GM19025 (cell line): ENCODE results near the gene CASZ1.

Source experiments
- ATAC-seq: cut with Tn5 transposase; IDR thresholded peaks from one replicate; pipeline ENCODE4 v1.9.1; 2021; ENCODE audit warnings: mild to moderate bottlenecking, low read depth, moderate library complexity; ENCODE audit not compliant: unreplicated experiment

Gene CASZ1, protein sequence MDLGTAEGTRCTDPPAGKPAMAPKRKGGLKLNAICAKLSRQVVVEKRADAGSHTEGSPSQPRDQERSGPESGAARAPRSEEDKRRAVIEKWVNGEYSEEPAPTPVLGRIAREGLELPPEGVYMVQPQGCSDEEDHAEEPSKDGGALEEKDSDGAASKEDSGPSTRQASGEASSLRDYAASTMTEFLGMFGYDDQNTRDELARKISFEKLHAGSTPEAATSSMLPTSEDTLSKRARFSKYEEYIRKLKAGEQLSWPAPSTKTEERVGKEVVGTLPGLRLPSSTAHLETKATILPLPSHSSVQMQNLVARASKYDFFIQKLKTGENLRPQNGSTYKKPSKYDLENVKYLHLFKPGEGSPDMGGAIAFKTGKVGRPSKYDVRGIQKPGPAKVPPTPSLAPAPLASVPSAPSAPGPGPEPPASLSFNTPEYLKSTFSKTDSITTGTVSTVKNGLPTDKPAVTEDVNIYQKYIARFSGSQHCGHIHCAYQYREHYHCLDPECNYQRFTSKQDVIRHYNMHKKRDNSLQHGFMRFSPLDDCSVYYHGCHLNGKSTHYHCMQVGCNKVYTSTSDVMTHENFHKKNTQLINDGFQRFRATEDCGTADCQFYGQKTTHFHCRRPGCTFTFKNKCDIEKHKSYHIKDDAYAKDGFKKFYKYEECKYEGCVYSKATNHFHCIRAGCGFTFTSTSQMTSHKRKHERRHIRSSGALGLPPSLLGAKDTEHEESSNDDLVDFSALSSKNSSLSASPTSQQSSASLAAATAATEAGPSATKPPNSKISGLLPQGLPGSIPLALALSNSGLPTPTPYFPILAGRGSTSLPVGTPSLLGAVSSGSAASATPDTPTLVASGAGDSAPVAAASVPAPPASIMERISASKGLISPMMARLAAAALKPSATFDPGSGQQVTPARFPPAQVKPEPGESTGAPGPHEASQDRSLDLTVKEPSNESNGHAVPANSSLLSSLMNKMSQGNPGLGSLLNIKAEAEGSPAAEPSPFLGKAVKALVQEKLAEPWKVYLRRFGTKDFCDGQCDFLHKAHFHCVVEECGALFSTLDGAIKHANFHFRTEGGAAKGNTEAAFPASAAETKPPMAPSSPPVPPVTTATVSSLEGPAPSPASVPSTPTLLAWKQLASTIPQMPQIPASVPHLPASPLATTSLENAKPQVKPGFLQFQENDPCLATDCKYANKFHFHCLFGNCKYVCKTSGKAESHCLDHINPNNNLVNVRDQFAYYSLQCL (N-terminal part only)

DNA sequence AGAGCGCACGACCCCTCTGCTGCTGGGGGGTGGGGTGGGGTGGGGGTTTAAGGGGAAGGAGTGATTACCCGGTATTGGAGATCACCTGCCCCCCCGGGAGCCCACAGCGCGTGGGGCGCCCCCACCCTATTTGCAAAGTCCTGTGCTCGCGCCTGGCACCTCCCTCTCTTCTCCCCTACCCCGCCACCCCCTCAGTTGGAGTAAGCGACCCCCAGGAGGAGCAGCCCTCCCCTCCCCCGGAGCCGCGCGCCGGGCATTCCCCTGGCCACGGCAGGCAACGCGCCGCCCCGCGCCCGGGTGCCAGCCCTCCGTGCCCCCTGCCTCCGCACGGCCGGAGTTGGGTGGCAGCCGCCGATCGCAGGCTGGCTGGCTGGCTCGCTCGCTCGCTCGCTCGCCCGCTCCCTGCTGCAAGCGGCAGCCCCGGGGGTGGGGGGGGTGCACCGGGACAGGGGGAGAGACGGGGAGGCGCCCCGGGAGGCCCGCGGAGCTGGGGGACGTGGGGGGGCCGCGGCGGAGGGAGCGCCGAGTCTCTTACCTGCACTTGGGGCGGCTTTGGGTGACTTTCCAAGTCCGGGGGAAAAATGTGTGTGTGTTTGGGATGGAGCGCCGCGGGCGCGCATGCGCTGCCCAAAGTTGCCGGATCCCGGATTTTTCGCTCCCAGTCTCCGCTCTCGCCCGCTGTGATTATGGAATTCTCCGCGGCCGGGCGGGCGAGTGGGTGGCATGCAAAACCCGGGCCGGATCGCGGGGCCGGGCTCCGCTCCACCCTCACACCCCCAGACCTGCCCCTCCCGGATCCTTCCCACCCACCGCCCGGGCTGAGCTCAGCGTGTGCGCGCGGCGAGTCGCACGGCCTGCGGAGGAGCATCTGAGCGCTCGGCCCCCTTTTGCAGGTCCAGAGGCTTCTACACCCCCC is at the start of gene CASZ1:
TSS of gene CASZ1 (minus strand) at position 618 of the 916 bp plus-strand sequence. CDS start 102,757 bp downstream, outside the sequence.
- no peak for ATAC-seq

DNA sequence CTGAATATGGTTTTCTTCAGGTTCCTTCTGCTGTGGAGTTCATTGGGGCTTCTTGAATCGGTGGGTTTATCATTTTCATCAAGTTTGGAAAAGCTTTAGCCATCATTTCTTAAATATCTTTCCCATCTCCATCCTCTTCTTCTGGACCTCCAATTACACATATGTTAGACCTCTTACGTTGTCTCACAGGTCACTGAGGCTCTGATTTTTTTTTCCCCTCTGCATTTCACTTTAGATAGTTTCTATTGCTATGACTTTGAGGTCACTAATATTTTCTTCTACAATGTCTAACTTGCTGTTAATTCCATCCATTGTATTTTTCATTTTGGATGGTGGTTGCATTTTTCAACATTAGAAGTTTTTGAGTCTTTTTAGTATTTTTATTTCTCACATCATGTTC is 47.3 kb upstream of the CASZ1 start:
- no peak for ATAC-seq

DNA sequence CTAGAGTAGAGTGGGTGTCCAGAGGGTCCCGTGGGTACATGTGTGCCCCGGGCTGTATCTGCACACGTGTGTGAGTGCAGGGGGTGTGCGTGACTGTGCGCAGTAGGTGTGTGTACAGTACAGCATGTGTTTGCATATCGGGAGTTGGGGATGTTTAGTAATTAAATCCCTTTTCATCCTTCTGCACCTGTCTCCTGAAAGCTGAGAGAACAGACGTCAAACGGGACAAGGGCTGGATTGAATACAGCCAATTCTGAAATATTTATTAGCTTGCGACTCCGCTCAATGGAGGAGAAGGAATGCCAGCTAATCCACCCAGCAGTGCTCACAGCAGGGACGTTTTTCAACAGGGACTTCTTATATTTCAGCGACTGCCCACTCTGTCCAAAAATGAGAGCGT is 44.7 kb upstream of the CASZ1 start:
- no peak for ATAC-seq

DNA sequence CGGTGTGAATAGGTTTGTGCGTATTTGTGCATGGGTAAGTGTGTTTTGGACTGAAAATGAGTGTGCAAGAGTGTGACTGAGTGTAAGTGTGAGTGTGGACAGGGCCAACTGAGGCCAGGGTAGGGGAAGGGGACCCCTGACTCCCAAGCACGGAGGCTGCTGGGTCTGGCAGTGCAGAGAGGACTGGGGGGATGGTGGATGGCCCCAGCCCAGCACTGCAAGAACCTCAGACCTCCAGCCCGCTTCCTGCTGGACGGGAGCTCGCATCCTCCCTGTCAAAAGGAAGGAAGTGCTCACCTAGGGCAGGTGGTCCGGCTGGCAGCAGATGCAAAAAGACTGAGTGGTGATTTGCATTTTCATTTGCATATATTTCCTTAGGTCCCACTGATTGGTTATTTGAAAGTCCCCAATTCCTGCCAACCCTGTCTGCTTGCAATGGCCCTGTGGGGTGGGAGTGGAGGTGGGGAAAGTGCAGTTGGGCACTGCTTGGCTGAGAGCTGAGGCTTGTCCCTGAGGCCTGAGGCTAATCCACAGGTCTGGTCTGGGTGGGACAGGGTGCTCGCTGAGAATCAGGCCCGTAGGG is 42.8 kb upstream of the CASZ1 start:
- no peak for ATAC-seq

DNA sequence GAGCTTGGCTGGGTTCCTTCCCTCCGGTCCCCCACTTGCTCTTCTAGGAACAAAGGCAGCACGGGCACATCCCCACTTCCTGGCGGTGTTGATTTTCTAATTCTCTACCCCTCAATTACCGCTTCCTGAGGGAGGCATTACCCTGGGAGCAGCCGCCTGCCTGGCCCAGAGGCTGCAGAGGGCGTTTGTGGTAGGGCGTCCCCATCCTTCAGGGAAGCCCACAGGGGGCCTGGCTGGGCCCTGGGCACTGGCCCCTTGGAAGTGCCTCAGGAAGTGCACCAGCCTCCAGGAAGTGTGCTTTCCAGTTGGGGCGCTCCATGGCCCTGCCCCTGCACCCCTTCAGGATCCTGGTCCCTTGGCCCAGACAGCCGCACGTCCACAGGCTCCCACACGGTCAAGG is 42.1 kb upstream of the CASZ1 start:
- no peak for ATAC-seq

DNA sequence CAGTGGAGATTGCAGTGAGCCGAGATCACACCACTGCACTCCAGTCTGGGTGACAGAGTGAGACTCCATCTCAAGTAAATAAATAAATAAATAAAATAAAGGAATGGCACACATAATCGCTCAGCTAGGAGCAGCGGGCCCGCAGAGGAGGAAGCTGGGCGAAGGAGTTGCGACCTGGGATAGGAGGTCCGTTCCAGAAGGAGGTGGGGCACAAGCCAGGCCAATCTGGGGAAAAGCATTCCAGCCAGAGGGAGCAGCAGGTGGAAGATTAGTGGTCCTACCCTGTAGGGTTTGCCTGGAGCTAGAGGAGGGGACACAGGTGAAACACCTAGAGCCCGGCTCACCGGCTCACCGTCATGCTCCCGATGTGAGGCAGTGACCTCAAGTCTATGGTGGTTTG is 40.3 kb upstream of the CASZ1 start:
- ATAC-seq = no peak

DNA sequence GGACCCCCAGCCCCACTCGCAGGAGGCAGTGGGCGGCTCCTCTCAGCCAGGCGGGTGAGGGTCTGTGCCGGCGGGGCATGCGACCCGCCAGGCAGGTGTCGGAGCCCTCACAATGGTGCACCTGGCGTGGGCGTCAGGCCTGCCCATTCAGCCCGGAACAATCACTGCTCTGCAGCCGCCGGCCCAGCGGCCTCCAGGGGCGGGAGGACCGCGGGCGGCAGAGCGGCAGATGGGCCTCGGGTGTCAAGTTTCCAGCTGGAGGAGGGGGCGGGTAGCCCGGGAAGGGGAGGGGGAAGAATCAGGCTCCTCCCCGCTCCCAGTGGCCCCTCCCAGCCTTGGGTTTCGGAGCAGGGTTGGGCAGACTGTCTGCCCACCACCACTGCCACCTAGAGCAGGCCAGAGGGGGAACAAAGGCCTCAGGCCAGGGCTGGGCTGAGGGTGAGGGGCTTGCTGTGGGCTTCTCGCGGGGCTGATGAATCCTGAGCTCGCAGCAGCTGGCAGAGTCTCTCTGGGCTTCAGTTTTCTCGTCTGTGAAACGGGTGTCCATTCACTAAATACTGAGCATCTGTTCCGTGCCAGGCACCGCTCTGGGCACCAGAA is 39.5 kb upstream of the CASZ1 start:
- no peak for ATAC-seq

DNA sequence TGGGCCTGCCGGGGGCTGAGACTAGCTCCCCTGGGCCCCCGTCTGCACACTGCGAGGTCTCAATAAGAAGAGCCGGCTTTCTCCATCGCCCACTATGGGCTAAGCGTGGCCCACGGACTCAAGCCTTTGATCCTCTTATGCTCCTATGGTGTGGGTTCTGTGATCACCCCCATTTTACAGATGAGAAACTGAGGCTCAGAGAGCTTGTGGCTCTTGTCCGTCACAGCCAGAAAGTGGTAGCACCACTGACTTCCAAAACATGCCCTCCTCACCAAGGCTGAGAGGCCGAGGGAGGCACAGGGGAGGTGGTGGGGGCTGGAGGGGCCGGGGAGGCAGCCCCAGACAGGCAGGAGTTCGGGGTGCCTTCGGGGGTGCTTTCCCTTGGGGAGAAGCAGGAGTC is 39.0 kb upstream of the CASZ1 start:
- no peak for ATAC-seq

DNA sequence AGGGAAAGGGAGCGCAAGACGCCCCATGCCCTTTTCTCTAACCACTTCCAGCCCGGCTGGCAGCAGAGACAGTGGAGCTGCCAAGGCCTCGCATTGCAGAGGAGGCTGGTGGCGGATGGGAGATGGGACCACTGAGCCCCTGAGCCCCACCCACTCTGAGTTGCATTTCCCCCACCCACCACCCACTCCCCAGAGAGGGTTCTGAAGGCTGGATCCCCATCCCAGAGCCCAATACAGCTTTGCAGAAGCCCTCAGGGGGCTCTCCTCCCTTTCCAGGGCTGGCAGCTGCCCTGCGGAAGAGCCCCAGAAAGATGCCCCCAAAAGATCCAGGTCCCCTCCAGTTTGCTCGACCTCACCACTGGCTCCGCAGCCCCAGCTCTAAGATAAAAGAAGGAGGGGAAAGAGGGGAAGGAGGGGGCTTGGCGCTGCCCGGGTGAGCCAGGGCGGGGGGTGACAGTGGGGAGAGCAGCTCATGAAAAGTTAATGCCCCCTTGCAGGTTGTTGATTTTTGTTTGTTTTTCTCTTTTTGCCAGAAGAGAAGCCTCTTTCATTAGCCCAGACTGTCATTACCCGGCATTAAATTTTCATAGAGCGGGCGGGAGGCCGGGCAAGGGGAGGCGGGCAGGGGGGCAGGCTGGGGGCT is 38.4 kb upstream of the CASZ1 start:
- ATAC-seq = no peak

DNA sequence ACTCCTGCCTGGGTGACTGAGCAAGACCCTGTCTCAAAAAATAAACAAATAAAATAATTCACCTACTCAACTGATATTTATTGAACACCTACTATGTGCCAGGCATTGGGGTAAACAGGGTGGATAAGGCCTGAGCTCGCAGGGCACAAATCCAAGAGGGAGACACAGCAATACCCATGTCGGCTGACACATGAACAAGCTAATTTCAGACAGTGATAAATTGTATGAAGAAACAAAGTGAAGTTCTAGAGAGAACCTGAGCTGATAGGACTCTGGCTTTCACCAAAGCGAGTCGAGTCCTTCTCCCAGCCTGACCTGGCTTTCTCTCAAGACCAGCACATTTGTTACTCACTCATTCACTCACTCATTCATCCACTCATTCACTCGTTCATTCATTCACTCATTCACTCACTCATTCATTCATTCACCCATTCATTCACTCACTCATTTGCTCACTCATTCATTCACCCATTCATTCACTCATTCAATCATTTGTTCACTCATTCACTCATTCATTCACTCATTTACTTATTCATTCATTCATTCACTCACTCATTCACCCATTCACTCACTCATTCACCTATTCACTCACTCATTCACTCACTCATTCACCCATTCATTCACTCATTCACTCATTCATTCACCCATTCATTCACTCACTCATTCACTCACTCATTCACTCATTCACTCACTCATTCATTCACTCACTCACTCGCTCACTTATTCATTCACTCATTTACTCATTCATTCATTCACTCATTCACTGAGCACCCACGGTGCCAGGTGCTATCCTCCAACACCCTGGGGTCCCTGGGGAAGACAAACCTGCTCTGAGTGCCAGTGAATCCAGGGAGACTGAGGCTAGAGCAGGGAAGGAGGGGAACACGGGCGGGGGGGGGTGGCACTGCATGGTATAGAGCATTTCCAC is 37.4 kb upstream of the CASZ1 start:
- no peak for ATAC-seq

DNA sequence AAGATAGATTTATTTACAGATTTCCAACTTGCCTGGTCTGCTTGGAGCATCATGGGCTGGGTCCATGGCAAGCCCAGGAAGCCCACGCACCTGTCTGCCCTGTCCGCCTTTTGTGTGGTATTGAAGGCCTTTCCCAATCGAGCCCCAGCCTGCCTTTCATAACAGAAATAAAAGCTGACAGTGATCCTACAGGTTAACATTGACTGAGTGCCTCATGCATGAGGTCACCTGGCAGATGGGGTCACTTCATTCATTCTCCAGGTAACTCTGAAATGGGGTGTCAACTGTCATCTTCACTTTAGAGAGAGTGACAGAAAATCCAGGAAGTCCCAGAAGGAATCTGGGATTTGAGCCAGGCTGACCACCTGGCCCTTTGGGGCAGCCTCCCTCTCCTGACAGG is 36.3 kb upstream of the CASZ1 start:
- ATAC-seq = no peak

DNA sequence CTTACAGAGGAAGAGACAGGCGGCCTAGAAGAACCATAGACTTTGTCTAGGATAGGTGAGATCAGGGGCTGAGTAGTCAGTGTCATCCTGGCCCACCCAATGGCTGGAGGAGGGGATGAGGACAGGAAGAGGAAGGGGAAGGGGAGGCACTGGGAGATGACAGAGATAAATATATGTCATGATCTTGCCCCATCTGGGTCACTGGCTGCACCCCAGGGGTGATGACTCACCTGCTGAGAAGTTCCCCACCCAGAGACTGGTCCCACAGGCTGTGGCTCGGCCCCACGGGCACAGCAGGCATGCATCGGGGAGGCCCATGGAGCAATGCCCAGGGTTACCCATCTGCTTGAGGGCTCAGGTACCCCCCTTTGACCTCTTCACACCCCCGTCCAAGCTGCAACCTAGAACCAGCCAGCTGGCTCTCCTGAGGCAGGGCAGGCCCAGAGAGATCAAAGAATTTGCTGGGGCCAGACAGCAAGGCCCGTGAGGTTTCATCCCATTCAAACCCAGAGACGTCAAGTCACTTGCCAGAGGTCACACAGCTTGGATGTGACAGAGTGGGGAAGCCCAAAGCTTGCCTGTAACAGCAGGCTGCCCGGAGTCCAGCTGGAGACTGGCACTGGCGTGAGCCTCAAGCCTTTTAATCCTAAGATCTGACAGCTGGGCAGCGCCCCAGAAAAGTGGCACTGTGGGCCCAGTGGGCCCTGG is 34.7 kb upstream of the CASZ1 start:
- no peak for ATAC-seq

DNA sequence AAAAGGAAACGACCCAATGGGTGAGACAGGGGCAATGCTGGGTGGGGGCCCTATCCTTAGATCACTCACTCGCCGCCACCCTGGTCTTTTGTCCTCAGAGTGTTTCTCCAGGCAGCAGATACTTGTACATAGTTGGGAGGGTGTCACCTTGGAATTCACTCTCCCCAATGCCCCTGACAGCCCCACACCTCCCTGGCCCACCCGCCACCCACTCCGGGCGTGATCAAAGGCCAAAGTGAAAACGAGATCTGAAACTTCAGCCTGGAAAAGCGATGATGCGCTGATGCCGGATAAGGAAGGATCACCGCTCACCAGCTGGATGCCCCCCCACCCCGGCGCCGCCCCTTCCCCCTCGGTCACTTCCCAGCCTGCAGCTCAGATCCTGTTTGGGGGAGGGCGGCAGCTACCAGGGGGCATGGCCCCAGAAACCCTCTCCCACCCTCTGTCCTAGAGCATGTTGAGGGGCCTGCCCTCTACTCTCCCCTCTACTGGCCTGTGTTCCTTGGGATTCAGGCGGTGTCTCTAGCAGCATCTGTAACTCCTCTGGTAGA is 33.6 kb upstream of the CASZ1 start:
- ATAC-seq = no peak

DNA sequence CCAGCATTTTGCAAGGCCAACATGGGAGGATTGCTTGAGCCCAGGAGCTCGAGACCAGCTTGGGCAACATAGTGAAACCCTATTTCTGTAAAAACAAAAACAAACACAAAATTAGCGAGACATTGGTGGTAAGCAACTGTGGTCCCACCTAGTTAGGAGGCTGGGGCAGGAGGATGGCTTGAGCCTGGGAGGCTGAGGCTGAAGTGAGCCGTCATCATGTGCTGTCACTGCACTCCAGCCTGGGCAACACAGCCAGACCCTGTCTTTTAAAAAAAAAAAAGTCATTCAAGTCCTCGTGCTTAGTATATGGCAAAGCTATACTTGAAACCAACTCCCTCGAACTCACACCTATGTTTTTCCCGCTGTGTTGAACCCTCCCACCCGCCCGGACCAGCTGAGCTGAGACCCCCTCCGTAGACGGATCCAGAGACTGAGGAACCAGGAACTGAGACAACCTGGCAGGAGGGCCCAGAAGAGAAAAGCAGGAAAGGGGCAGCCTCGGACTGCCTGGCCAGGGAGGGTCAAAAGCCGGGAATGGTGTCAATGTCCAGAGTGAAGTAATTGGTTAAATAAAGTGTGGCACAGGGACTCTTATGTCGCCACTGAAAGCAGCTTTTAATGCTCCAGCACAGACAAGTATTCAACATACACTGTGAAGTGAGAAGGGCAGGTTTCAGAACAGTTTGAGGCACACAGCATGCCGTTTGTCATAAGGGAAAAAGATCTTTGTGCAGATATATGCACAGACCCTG is 32.8 kb upstream of the CASZ1 start:
- ATAC-seq = no peak

DNA sequence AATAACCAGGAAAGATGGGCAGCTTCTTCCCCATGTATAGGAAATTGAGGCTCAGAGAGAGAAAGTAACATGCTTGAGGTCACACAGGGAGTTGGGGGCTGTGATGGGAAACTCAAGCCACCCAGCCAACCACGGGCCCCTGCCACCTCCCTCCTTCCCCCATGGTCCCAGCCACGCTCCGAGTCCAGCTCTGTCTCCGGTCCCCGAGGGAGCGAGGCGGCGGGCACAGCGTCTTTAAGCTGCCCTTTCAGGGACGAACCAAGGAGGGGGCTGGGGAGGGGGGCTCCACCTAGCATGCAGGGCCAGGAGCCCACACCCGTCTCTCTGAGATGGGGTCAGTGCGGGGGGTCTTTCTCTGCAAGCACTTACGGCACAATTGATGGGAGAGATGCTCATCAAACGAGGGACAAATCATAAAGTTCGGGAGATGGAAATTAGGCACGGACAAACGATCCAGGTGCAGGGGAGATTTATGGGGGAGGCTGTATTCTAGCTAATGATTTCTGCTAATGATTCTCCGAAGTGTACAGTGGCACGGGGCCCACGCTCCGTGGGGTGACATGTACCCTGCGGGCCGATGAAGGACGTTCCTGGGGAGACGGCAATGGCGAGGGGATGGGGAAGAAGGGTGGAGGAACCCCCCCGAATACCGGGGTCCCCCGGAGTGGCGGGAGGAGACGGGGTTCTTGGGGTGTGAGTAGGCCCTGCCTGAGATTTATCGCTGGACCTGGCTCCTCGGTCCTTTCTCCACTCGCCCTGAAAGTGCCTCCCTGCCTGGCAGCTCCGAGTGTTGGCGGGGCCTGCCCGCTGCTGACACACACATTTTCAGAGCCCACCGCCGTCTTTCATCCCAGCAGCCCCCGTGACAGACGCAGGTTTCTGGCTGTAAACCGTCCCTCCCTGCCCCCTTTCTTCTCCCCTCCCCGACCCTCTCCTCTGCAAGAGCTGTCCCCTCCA is 31.2 kb upstream of the CASZ1 start:
- no peak for ATAC-seq
